NT2/D1 (cell line): ENCODE data around the gene LMBR1L.

Experiments used
- YY1 ChIP-seq: IDR thresholded peaks from 2 replicates; pipeline ENCODE4 v1.6.1; 2011; ENCODE audit not compliant: insufficient read length, insufficient read depth
- ZNF274 ChIP-seq: IDR thresholded peaks from 2 replicates; pipeline ENCODE4 v1.6.1; 2011; ENCODE audit warnings: mild to moderate bottlenecking, low read depth, low read length

DNA sequence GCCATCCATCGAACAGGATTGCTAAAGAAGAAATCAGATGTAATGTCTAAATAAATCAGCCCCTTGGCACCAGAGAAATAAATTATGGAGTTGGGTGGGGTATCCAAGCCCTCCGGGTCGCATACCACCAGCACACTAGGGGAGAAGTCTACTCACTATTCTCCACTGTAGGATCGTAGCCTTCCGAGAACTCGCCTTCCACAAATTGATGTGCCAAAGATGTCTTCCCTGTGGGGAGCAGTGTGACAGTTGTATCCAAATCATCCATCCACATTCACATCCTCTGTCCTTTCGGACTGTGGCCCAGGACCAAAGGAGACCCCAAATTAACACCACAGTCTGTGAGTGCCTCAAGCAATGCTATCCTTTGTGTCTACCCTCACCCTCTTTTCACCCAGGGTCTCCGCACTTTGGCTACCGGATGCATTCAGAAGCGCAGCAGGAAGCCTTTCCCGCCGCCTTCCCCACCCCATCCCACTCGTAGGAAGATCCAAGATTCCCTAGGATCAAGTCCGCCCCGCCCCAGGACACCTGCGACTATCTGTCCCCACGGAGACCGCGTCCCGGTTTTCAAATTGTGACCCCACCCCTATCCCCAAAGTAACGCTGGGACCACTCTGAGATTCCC lies 41.7 kb downstream of the LMBR1L start:
- TF ChIP-seq ZNF274: no peak
- TF ChIP-seq YY1: no peak
